Mesothelial cell of epicardium (in vitro differentiated cells): ENCODE measurements around the gene ATXN10. TPM values are rescaled to one million over a fixed set of nuclear protein-coding genes. Genes with fewer than 3 reads are reported as not detected.
A peak's percentile ranks its signal among the peaks of the same experiment; 100 is the strongest.

ENCODE experiments used
- DNase-seq, 2 experiments: peaks; one replicate each; pipeline ENCODE4 v3.0.0; 2021; ENCODE audit warnings: low spot score in 2 of 2; ENCODE audit not compliant: unreplicated experiment in 2 of 2
- H3K27ac Mint-ChIP-seq: 2 replicates; pipeline ENCODE4 v1.8.0; 2021; ENCODE audit warnings: mixed read lengths
- H3K27me3 Mint-ChIP-seq: 2 replicates; pipeline ENCODE4 v1.8.0; 2021; ENCODE audit warnings: low read depth, mixed read lengths
- H3K36me3 Mint-ChIP-seq: 2 replicates; pipeline ENCODE4 v1.8.0; 2021; ENCODE audit warnings: mixed read lengths
- H3K4me1 Mint-ChIP-seq: 2 replicates; pipeline ENCODE4 v1.8.0; 2021; ENCODE audit warnings: mixed read lengths
- H3K4me3 Mint-ChIP-seq: 2 replicates; pipeline ENCODE4 v1.8.0; 2021; ENCODE audit warnings: mild to moderate bottlenecking, moderate library complexity, mixed read lengths
- H3K9me3 Mint-ChIP-seq: 2 replicates; pipeline ENCODE4 v1.8.0; 2021; ENCODE audit warnings: mixed read lengths
- total RNA-seq: library from RNA; stranded (reverse); gene quantifications from 3 replicates; pipeline ENCODE4 v1.2.1, GENCODE V29; 2021
- TF ChIP-seq, protein P1 (sequence below): fragments of 200-600 bp; sonication (generic); IDR thresholded peaks from one replicate; pipeline ENCODE4 v1.5.0; 2021; ENCODE audit warnings: antibody characterized with exemption; ENCODE audit not compliant: unreplicated experiment

The ATXN10 gene
- total RNA-seq, 1 donor from 2014 or later: 237 TPM

DNA sequence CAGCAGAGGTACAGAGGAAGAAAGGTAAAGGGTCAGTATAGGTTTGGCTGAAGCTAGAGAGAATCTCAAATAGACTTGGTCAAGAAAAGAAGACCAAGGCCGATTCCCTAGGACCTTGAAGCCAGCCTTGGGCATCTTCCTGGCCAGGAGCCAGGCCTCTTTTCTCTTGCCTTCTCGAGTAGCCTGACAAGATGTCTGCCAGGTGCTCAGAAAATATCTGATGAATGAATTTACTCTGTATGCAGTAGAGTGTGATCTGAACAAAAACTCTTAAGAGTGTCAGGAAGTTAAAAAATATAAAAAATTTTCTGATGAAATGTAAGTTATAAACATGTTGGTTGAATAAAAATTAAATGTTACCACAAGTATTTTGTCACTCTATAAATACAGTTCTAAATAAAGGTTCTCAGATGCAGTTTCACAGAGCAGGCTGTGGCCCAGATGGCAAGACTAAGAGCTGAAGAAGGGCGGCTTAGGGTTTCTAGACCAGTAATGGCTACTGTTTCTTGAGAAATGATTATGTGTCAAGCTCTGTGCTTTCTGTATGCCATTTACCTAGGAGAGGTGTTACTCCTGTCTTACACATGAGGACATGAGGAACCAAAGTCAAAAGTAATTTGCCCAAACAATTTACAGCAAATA, 98.1 kb downstream of the ATXN10 start:
- H3K4me3 Mint-ChIP-seq: no peak overlapping the region
- DNase-seq: no peak
- no peaks in the 10 kb centered on the region for H3K27me3 Mint-ChIP-seq
- H3K27ac Mint-ChIP-seq: peak overlapping the region; percentile 84
- H3K4me1 Mint-ChIP-seq: peaks cover 22% of the 10 kb centered on the region
- TF ChIP-seq, protein P1, sequence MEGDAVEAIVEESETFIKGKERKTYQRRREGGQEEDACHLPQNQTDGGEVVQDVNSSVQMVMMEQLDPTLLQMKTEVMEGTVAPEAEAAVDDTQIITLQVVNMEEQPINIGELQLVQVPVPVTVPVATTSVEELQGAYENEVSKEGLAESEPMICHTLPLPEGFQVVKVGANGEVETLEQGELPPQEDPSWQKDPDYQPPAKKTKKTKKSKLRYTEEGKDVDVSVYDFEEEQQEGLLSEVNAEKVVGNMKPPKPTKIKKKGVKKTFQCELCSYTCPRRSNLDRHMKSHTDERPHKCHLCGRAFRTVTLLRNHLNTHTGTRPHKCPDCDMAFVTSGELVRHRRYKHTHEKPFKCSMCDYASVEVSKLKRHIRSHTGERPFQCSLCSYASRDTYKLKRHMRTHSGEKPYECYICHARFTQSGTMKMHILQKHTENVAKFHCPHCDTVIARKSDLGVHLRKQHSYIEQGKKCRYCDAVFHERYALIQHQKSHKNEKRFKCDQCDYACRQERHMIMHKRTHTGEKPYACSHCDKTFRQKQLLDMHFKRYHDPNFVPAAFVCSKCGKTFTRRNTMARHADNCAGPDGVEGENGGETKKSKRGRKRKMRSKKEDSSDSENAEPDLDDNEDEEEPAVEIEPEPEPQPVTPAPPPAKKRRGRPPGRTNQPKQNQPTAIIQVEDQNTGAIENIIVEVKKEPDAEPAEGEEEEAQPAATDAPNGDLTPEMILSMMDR: no peak
- peaks cover 44% of the 10 kb centered on the region for H3K36me3 Mint-ChIP-seq
- H3K9me3 Mint-ChIP-seq: no peaks in the 10 kb centered on the region

- no peaks in the 10 kb centered on the region for H3K9me3 Mint-ChIP-seq
- no peak overlapping the region for H3K27ac Mint-ChIP-seq
Observed at GRCh38 chr22:45770506-45770905, 98.9 kb downstream of the ATXN10 start.

GRCh38 chr22:45771057-45771456, 99.4 kb downstream of the ATXN10 start:
- H3K9me3 Mint-ChIP-seq: no peaks in the 10 kb centered on the region
- peaks cover 41% of the 10 kb centered on the region for H3K36me3 Mint-ChIP-seq
- no peak overlapping the region for H3K27ac Mint-ChIP-seq
- H3K4me1 Mint-ChIP-seq: peaks cover 14% of the 10 kb centered on the region
- no peak overlapping the region for H3K4me3 Mint-ChIP-seq
- no peaks in the 10 kb centered on the region for H3K27me3 Mint-ChIP-seq
- TF ChIP-seq, protein P1: no peak
- DNase-seq: no peak

More at GRCh38 chr22:45770506-45770905, 98.9 kb downstream of the ATXN10 start:
- Mint-ChIP-seq H3K4me1 (peaks cover 15% of the 10 kb centered on the region), H3K27me3 (no peaks in the 10 kb centered on the region), H3K36me3 (peaks cover 44% of the 10 kb centered on the region), H3K4me3 (no peak overlapping the region)
- TF ChIP-seq, protein P1: no peak
- DNase-seq: no peak

GRCh38 chr22:45771711-45772110, 100.1 kb downstream of the ATXN10 start:
- peaks cover 38% of the 10 kb centered on the region for H3K36me3 Mint-ChIP-seq
- no peaks in the 10 kb centered on the region for H3K27me3 Mint-ChIP-seq
- TF ChIP-seq, protein P1: no peak
- no peak for DNase-seq
- no peak overlapping the region for H3K27ac Mint-ChIP-seq
- no peaks in the 10 kb centered on the region for H3K9me3 Mint-ChIP-seq
- H3K4me3 Mint-ChIP-seq: no peak overlapping the region
- peaks cover 16% of the 10 kb centered on the region for H3K4me1 Mint-ChIP-seq

GRCh38 chr22:45772743-45773142, 101.1 kb downstream of the ATXN10 start:
- H3K36me3 Mint-ChIP-seq: peaks cover 37% of the 10 kb centered on the region

More at GRCh38 chr22:45772743-45773142, 101.1 kb downstream of the ATXN10 start:
- no peaks in the 10 kb centered on the region for H3K27me3 Mint-ChIP-seq
- H3K4me1 Mint-ChIP-seq: peaks cover 26% of the 10 kb centered on the region
- no peak for DNase-seq
- no peaks in the 10 kb centered on the region for H3K9me3 Mint-ChIP-seq
- no peak overlapping the region for H3K4me3 Mint-ChIP-seq
- no peak overlapping the region for H3K27ac Mint-ChIP-seq
- TF ChIP-seq, protein P1: no peak
